Esophagus squamous epithelium (tissue), 4 donors: ENCODE results near the gene KSR2.

Experiments
- POLR2A ChIP-seq, 4 donors: fragments of 450-650 bp; IDR thresholded peaks; one replicate each; pipeline ENCODE4 v1.6.1; 2017; ENCODE audit warnings: antibody characterized with exemption in 4 of 4, mild to moderate bottlenecking in 4 of 4, moderate library complexity in 3 of 4
- TF ChIP-seq, protein P1 (sequence below), 6 experiments: fragments of 450-650 bp in 4 of 6; fragments of 200-600 bp in 2 of 6; sonication (generic) in 2 of 6; IDR thresholded peaks; one replicate each; pipeline ENCODE4 v1.5.1; 2016 to 2019; ENCODE audit warnings: antibody characterized with exemption in 6 of 6, mild to moderate bottlenecking in 4 of 6, moderate library complexity in 4 of 6

DNA sequence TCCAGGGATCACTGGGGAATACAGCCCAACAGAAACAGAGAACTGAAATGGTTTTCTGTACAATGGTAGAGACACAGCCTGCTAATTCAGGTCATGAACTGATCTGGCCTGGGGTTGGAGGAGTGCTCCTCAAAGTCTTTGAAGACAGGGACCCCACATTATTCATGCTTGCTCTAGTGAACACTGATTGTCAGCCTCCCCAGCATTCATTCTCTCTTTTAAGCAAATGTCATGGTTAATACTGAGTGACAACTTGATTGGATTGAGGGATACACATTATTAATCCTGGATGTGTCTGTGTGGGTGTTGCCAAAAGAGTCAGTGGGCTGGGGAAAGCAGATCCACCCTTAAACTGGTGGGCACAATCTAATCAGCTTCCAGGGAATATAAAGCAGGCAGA lies 319.0 kb downstream of the KSR2 start:
- TF ChIP-seq, protein P1, sequence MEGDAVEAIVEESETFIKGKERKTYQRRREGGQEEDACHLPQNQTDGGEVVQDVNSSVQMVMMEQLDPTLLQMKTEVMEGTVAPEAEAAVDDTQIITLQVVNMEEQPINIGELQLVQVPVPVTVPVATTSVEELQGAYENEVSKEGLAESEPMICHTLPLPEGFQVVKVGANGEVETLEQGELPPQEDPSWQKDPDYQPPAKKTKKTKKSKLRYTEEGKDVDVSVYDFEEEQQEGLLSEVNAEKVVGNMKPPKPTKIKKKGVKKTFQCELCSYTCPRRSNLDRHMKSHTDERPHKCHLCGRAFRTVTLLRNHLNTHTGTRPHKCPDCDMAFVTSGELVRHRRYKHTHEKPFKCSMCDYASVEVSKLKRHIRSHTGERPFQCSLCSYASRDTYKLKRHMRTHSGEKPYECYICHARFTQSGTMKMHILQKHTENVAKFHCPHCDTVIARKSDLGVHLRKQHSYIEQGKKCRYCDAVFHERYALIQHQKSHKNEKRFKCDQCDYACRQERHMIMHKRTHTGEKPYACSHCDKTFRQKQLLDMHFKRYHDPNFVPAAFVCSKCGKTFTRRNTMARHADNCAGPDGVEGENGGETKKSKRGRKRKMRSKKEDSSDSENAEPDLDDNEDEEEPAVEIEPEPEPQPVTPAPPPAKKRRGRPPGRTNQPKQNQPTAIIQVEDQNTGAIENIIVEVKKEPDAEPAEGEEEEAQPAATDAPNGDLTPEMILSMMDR (IDR thresholded peaks at IDR 0.05): no peak
- no peak for TF ChIP-seq POLR2A (IDR thresholded peaks at IDR 0.05)
